GM12878 (cell line): Measurements from ENCODE around the gene TMEM250. TPM values are rescaled to one million over a fixed set of nuclear protein-coding genes. Genes with fewer than 3 reads are reported as not detected.

Source experiments
- ATAC-seq: fragments of 200-7000 bp; cut with Tn5 transposase; 3 replicates; pipeline ENCODE4 v1.9.1; 2020; ENCODE audit warnings: mild to moderate bottlenecking, moderate library complexity
- BruUV-seq: library from RNA; stranded (reverse); fragments of 400-500 nt; replicated peaks from 2 replicates; lab custom pipeline; 2021; lab: Mats Ljungman, UMichigan
- CTCF ChIA-PET: fragments of 300-600 bp; sonication (Branson Sonifier 250); formaldehyde crosslinking; extraction: SDS; loops from one replicate; lab custom pipeline; 2021; ENCODE audit warnings: inconsistent platforms; lab: Yijun Ruan, JAX
- POLR2A ChIA-PET: fragments of 350-600 bp; formaldehyde crosslinking; extraction: SDS; loops from one replicate; lab custom pipeline; 2021; ENCODE audit warnings: inconsistent platforms; lab: Charles Lee
- RAD21 ChIA-PET: fragments of 300-600 bp; sonication (Branson Sonifier 250); formaldehyde crosslinking; loops from one replicate; lab custom pipeline; 2023; ENCODE audit warnings: antibody characterized with exemption; ENCODE audit not compliant: unreplicated experiment; lab: Charles Lee
- SMC1A ChIA-PET: fragments of 300-600 bp; sonication (Branson Sonifier 250); formaldehyde crosslinking; loops from one replicate; lab custom pipeline; 2023; ENCODE audit not compliant: unreplicated experiment, uncharacterized antibody; lab: Charles Lee
- DNase-seq: peaks from one replicate; pipeline ENCODE4 v3.0.0-alpha.2; 2011; ENCODE audit warnings: low read depth, low spot score
- FAIRE-seq: peaks from 3 replicates; lab custom pipeline; 2011; peaks lifted over from hg19 to GRCh38; lab: Jason Lieb, UNC
- H2AFZ ChIP-seq: 2 replicates; pipeline ENCODE4 v1.6.0; 2011; ENCODE audit warnings: low read depth, low read length, control low read depth; ENCODE audit not compliant: control insufficient read depth
- H3K27ac ChIP-seq: 2 replicates; pipeline ENCODE4 v1.5.1; 2011; ENCODE audit warnings: control low read depth; ENCODE audit not compliant: control insufficient read depth, insufficient read depth
- H3K27me3 ChIP-seq, 2 experiments: replicated peaks in 1 of 2; 2 replicates each; pipeline versions ENCODE4 v1.6.0 to v1.6.1; 2011; ENCODE audit warnings: low read length in 1 of 2; ENCODE audit not compliant: control insufficient read depth in 2 of 2, insufficient read depth in 2 of 2
- H3K36me3 ChIP-seq, 2 experiments: 2 replicates each; pipeline ENCODE4 v1.5.1; 2011; ENCODE audit warnings: low read length in 1 of 2; ENCODE audit not compliant: control insufficient read depth in 2 of 2, insufficient read depth in 2 of 2
- H3K4me1 ChIP-seq: 2 replicates; pipeline ENCODE4 v1.6.1; 2011; ENCODE audit warnings: mild to moderate bottlenecking, low read length, moderate library complexity, mixed read lengths; ENCODE audit not compliant: control insufficient read depth, insufficient read depth
- H3K4me2 ChIP-seq: 2 replicates; pipeline ENCODE4 v1.6.0; 2011; ENCODE audit warnings: control low read depth; ENCODE audit not compliant: control insufficient read depth, insufficient read depth
- H3K4me3 ChIP-seq: fragments of 200-600 bp; sonication (generic); 2 replicates; pipeline ENCODE4 v1.5.1; 2016
- H3K79me2 ChIP-seq: 2 replicates; pipeline ENCODE4 v1.6.0; 2011; ENCODE audit warnings: low read length; ENCODE audit not compliant: control insufficient read depth, insufficient read depth
- H3K9ac ChIP-seq: 2 replicates; pipeline ENCODE4 v1.8.0; 2011; ENCODE audit warnings: low read length, control low read depth, mixed read lengths; ENCODE audit not compliant: control insufficient read depth, insufficient read depth
- H3K9me3 ChIP-seq: replicated peaks from 3 replicates; pipeline ENCODE4 v1.5.1; 2011; ENCODE audit warnings: mild to moderate bottlenecking, low read length; ENCODE audit not compliant: control insufficient read depth, insufficient read depth
- H4K20me1 ChIP-seq: 2 replicates; pipeline ENCODE4 v1.6.0; 2011; ENCODE audit not compliant: control insufficient read depth, insufficient read depth
- BRCA1 ChIP-seq: IDR thresholded peaks from 2 replicates; pipeline ENCODE4 v1.6.1; 2011; ENCODE audit warnings: low read depth, low read length, improper control_type of control experiment
- CREB1 ChIP-seq: IDR thresholded peaks from 2 replicates; pipeline ENCODE4 v1.6.1; 2012; ENCODE audit warnings: low read depth, mild to moderate bottlenecking, inconsistent platforms
- HSF1 ChIP-seq: fragments of 150-350 bp; IDR thresholded peaks from 2 replicates; pipeline ENCODE4 v1.6.1; 2014; ENCODE audit warnings: mild to moderate bottlenecking, low read depth, low read length
- MTA3 ChIP-seq: IDR thresholded peaks from 2 replicates; pipeline ENCODE4 v1.6.1; 2012; ENCODE audit warnings: low read length, inconsistent platforms, borderline replicate concordance
- NBN ChIP-seq: fragments of 450-650 bp; IDR thresholded peaks from 2 replicates; pipeline ENCODE4 v1.6.1; 2016
- NFIC ChIP-seq: IDR thresholded peaks from 2 replicates; pipeline ENCODE4 v1.6.1; 2012; ENCODE audit warnings: low read depth, mild to moderate bottlenecking, inconsistent platforms, low read length, moderate library complexity
- PAX8 ChIP-seq: fragments of 450-650 bp; IDR thresholded peaks from 2 replicates; pipeline ENCODE4 v1.6.1; 2017; ENCODE audit warnings: mild to moderate bottlenecking, moderate library complexity
- POLR2AphosphoS5 ChIP-seq: IDR thresholded peaks from 2 replicates; pipeline ENCODE4 v1.6.1; 2011; ENCODE audit warnings: mild to moderate bottlenecking, low read length, inconsistent platforms
- PRDM15 ChIP-seq: fragments of 450-650 bp; formaldehyde crosslinking; IDR thresholded peaks from 2 replicates; pipeline ENCODE4 v1.4.0; 2020; ENCODE audit warnings: mild to moderate bottlenecking, moderate library complexity
- SP1 ChIP-seq: IDR thresholded peaks from one replicate; pipeline ENCODE4 v1.6.1; 2011; ENCODE audit warnings: low read depth, low read length
- ZNF687 ChIP-seq: fragments of 450-650 bp; IDR thresholded peaks from 2 replicates; pipeline ENCODE4 v1.6.1; 2017; ENCODE audit warnings: mild to moderate bottlenecking, moderate library complexity
- WGBS: methylation state at CpG from one replicate; pipeline ENCODE4 v1.1.6; 2016; ENCODE audit warnings: low lambda C conversion rate; ENCODE audit not compliant: insufficient replicate concordance, insufficient coverage; ENCODE audit errors: missing lambda C conversion rate; 5-methylcytosine and 5-hydroxymethylcytosine counted together
- in situ Hi-C: fragments of 300-500 bp; cut with MboI; formaldehyde crosslinking; loops from 9 replicates; pipeline ENCODE4 v1.14.3; 2018; ENCODE audit warnings: mixed read lengths
- intact Hi-C: fragments of 100-400 bp; cut with micrococcal nuclease; formaldehyde crosslinking; loops from one replicate; pipeline ENCODE4 v1.14.2; 2022; ENCODE audit not compliant: unreplicated experiment
- polyA plus RNA-seq, 11 experiments: library from polyadenylated mRNA; depleted of rRNA in 4 of 11; unstranded in 6 of 11; stranded (reverse) in 5 of 11; fragments of >200 nt; fragmentation: Nextera tagmentation in 4 of 11; fragmentation: Illumina TruSeq in 1 of 11; extraction: Ambion mirVana in 4 of 11; extraction: Trizol in 1 of 11; gene quantifications; 1 replicate in 1 of 11; 2 replicates in 10 of 11; pipeline versions ENCODE4 v1.2.1 to v1.2.3, GENCODE V29; 2011 to 2016; ENCODE audit warnings: inconsistent platforms in 2 of 11, missing spikeins in 2 of 11, low read depth in 1 of 11
- total RNA-seq, 4 experiments: library from RNA; depleted of rRNA in 3 of 4; stranded (reverse); fragments of >200 nt in 3 of 4; fragmentation: Illumina TruSeq in 1 of 4; extraction: Trizol in 1 of 4; gene quantifications; 2 replicates each; pipeline versions ENCODE4 v1.2.1 to v1.2.3, GENCODE V29; 2013 to 2021
- TF ChIP-seq, protein P1 (sequence below): fragments of 450-650 bp; IDR thresholded peaks from 2 replicates; pipeline ENCODE4 v1.6.1; 2016; ENCODE audit warnings: mild to moderate bottlenecking
- TF ChIP-seq, protein P2 (sequence below): fragments of 450-650 bp; IDR thresholded peaks from 2 replicates; pipeline ENCODE4 v1.6.1; 2017; ENCODE audit warnings: mild to moderate bottlenecking

The TMEM250 gene
- total and polyA plus RNA-seq, 10 of the 15 experiments (the other 5 are each of a cell fraction or from before 2014, with no cell fraction given): 0.39 to 39.9 (median 8.5) TPM

GRCh38 chr9:136098210-136098609 is 20.5 kb downstream of the TMEM250 start:
- H2AFZ ChIP-seq: no peak overlapping the region
- POLR2A ChIA-PET: interaction anchor here (0.9 to 3.7 kb wide), 2 partner anchors 8 to 11 kb away, joined by 3 to 24 read pairs; no protein-coding TSS in a partner anchor
- intact Hi-C loops (no loop called here), in situ Hi-C loops (no loop called here)
- H3K27me3 ChIP-seq: no peaks in the 10 kb centered on the region
- 47% methylated on average over 6 of the region's 11 CpGs for WGBS
- FAIRE-seq (no peak), ATAC-seq (no peak), DNase-seq (no peak)
- RAD21 ChIA-PET: interaction anchor here (6.9 kb wide), 1 partner anchor 11 kb away, joined by 52 read pairs; no protein-coding TSS in a partner anchor
- no peak overlapping the region for H3K9ac ChIP-seq
- H3K79me2 ChIP-seq: peaks cover 5% of the 10 kb centered on the region
- H3K4me2 ChIP-seq: no peak overlapping the region
- CTCF ChIA-PET: no interaction called here
- BruUV-seq: no TSS peak
- SMC1A ChIA-PET: interaction anchor here (4.1 kb wide), 1 partner anchor 12 kb away, joined by 19 read pairs; no protein-coding TSS in a partner anchor
- no peak overlapping the region for H3K27ac ChIP-seq
- H3K4me1 ChIP-seq: peaks cover 3% of the 10 kb centered on the region
- no peaks in the 10 kb centered on the region for H3K36me3 ChIP-seq
- H4K20me1 ChIP-seq: no peaks in the 10 kb centered on the region
- H3K4me3 ChIP-seq: no peak overlapping the region
- H3K9me3 ChIP-seq: no peaks in the 10 kb centered on the region
- TF ChIP-seq NFIC: no peak
- TF ChIP-seq BRCA1: no peak
- TF ChIP-seq MTA3: no peak
- no peak for TF ChIP-seq SP1
- TF ChIP-seq, protein P1, sequence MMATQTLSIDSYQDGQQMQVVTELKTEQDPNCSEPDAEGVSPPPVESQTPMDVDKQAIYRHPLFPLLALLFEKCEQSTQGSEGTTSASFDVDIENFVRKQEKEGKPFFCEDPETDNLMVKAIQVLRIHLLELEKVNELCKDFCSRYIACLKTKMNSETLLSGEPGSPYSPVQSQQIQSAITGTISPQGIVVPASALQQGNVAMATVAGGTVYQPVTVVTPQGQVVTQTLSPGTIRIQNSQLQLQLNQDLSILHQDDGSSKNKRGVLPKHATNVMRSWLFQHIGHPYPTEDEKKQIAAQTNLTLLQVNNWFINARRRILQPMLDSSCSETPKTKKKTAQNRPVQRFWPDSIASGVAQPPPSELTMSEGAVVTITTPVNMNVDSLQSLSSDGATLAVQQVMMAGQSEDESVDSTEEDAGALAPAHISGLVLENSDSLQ: no peak
- no peak for TF ChIP-seq PRDM15 (CRISPR knock-in tag)
- TF ChIP-seq, protein P2, sequence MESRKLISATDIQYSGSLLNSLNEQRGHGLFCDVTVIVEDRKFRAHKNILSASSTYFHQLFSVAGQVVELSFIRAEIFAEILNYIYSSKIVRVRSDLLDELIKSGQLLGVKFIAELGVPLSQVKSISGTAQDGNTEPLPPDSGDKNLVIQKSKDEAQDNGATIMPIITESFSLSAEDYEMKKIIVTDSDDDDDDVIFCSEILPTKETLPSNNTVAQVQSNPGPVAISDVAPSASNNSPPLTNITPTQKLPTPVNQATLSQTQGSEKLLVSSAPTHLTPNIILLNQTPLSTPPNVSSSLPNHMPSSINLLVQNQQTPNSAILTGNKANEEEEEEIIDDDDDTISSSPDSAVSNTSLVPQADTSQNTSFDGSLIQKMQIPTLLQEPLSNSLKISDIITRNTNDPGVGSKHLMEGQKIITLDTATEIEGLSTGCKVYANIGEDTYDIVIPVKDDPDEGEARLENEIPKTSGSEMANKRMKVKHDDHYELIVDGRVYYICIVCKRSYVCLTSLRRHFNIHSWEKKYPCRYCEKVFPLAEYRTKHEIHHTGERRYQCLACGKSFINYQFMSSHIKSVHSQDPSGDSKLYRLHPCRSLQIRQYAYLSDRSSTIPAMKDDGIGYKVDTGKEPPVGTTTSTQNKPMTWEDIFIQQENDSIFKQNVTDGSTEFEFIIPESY: no peak
- no peak for TF ChIP-seq NBN
- TF ChIP-seq PAX8: no peak
- TF ChIP-seq CREB1: no peak
- TF ChIP-seq HSF1: no peak
- TF ChIP-seq ZNF687: no peak
- TF ChIP-seq POLR2AphosphoS5: no peak
